Measurements from ENCODE around the gene MEIKIN.

MEIKIN gene

GRCh38 chr5:131959906-131960305 lies 14.4 kb upstream of the MEIKIN start:
- DNase-seq (ENCODE audit: low read depth) = no peak
- in situ Hi-C loops (cut with HindIII; ENCODE audit: low sequenced_read_pairs) = no loop called here
- H3K4me3 ChIP-seq (ENCODE audit: low read depth, low read length) = no peak overlapping the region
- TF ChIP-seq CTCF (IDR thresholded peaks at IDR 0.05; ENCODE audit: low read depth, low read length, missing control alignments) = no peak

DNA sequence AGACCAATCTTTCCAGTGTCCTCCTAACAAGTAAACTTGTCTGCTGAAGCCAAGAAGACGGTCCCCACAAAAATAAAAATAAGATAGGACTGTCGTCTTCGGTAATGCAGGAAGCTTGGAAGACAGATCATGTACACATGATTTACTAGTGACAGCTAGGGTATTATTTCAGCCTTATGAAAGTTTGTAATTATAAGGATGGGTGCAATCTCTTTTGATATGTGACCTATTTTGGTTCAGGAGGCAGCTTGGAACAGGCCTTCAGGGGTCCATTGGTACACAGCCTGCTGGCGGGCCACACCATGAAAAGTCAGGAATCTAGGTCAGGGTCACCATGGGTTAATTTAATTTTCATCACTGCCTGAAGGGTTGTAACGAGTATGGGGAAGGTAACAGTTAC lies 13.7 kb upstream of the MEIKIN start:
- no peak for TF ChIP-seq CTCF (IDR thresholded peaks at IDR 0.05; ENCODE audit: low read depth, low read length, missing control alignments)
- in situ Hi-C loops (cut with HindIII; ENCODE audit: low sequenced_read_pairs) = no loop called here
- H3K4me3 ChIP-seq (ENCODE audit: low read depth, low read length) = no peak overlapping the region
- no peak for DNase-seq (ENCODE audit: low read depth)

- in situ Hi-C loops (cut with HindIII; ENCODE audit: low sequenced_read_pairs) = no loop called here
Measured at GRCh38 chr5:131957721-131958441, 12.4 kb upstream of the MEIKIN start.

GRCh38 chr5:131953969-131954368 lies 8.5 kb upstream of the MEIKIN start:
- no peak for DNase-seq (ENCODE audit: low read depth)
- H3K4me3 ChIP-seq (ENCODE audit: low read depth, low read length) = no peak overlapping the region
- in situ Hi-C loops (cut with HindIII; ENCODE audit: low sequenced_read_pairs) = no loop called here
- no peak for TF ChIP-seq CTCF (IDR thresholded peaks at IDR 0.05; ENCODE audit: low read depth, low read length, missing control alignments)

More at GRCh38 chr5:131957721-131958441, 12.4 kb upstream of the MEIKIN start:
- no peak for TF ChIP-seq CTCF (IDR thresholded peaks at IDR 0.05; ENCODE audit: low read depth, low read length, missing control alignments)
- no peak for DNase-seq (ENCODE audit: low read depth)
- H3K4me3 ChIP-seq (ENCODE audit: low read depth, low read length) = no peak overlapping the region

DNA sequence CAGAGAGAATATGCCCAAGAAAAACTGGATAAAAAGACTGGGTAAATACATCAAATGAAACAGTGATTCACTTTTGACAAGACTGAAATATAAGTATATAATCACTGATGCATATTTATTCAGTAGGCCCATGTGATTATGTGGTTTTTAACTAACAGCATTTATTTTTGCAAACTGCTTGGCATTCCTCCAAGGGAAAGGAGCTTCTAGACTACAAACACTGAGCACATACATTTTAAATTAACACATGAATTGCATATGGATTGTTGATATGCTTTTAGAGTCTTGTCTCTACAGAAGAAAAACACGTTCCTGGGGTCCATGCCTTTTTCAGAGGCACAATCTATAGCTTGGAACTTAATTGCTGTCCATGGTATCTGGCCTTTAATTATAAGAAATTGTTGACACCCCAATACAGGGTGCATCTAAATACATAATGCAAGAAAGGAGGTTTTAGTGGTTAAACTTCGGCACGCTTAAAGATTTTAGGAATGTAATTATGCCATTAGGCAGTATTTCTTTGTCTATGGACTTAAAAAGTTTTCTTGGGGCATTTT lies 6.9 kb upstream of the MEIKIN start:
- TF ChIP-seq CTCF (IDR thresholded peaks at IDR 0.05; ENCODE audit: low read depth, low read length, missing control alignments) = no peak
- in situ Hi-C loops (cut with HindIII; ENCODE audit: low sequenced_read_pairs) = no loop called here
- no peak overlapping the region for H3K4me3 ChIP-seq (ENCODE audit: low read depth, low read length)
- no peak for DNase-seq (ENCODE audit: low read depth)

DNA sequence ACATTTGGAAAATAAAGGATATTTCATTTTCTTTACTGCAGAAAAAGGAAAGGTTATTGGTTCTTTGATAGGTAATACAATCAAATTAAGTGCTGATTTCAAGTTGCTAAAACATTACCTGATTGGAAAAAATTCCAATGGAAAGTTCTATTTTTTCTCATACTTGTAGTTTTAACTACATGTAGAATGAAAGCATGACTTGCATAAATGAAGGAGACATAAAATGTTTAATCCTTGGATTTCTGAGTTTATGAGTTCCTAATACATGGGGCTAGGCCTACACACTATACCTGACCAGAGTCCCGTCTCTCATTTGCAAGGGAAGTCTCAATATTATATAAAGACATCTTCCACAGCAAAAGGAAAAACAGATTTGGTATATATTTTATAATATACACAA lies 5.2 kb upstream of the MEIKIN start:
- no peak overlapping the region for H3K4me3 ChIP-seq (ENCODE audit: low read depth, low read length)
- in situ Hi-C loops (cut with HindIII; ENCODE audit: low sequenced_read_pairs) = no loop called here
- TF ChIP-seq CTCF (IDR thresholded peaks at IDR 0.05; ENCODE audit: low read depth, low read length, missing control alignments) = no peak
- DNase-seq (ENCODE audit: low read depth) = no peak
